OCI-LY3 (cell line): ENCODE measurements around the gene GJB6.

Experiments used
- CTCF ChIP-seq: fragments of 200-600, 300-600 bp; sonication (generic); IDR thresholded peaks from 2 replicates; pipeline ENCODE4 v1.5.1; 2014; ENCODE audit warnings: antibody characterized with exemption, low read length, low read depth
- EZH2phosphoT487 ChIP-seq: fragments of 200-600 bp; shearing (Covaris generic); IDR thresholded peaks from 2 replicates; pipeline ENCODE4 v1.6.1; 2018; ENCODE audit warnings: antibody characterized with exemption, mixed run types, low read depth

DNA sequence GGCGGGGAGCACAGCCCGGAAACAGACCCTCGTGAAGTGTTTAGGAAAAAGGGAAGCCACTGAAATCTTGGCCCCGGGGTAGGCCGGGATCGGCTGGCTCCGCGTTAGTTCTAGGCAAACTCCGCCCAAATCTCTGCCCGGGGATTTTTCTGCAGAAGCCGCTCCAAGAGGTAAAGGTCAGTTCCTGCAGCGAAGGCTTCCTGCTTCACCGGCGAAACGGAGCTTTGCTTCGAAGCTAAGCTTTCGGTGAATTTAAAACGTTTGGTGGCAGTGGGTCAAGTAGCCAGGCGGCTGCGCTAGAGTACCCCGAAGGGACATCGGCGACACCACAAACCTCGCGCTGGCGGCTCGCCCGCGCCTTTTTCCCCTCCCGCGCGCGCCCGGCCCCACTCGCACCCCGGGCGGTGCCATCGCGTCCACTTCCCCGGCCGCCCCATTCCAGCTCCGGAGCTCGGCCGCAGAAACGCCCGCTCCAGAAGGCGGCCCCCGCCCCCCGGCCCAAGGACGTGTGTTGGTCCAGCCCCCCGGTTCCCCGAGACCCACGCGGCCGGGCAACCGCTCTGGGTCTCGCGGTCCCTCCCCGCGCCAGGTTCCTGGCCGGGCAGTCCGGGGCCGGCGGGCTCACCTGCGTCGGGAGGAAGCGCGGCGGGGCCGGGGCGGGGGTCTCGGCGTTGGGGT lies 39.8 kb downstream of the GJB6 start:
- TF ChIP-seq CTCF (no peak), EZH2phosphoT487 (no peak)
